GM19099 (cell line): Measurements from ENCODE around the gene TNS3.

Experiments
- POLR2A ChIP-seq: IDR thresholded peaks from 3 replicates; pipeline ENCODE4 v1.6.1; 2011; ENCODE audit warnings: low read depth; ENCODE audit not compliant: insufficient read length; ENCODE audit errors: extremely low read depth

Gene TNS3

GRCh38 chr7:47380325-47381133 lies 201.4 kb downstream of the TNS3 start:
- no peak for TF ChIP-seq POLR2A

- no peak for TF ChIP-seq POLR2A
Measured at GRCh38 chr7:47379629-47380324, 202.1 kb downstream of the TNS3 start.

- TF ChIP-seq POLR2A = no peak
Measured at GRCh38 chr7:47378728-47379395, 203.0 kb downstream of the TNS3 start.

GRCh38 chr7:47377741-47378140 lies 204.2 kb downstream of the TNS3 start:
- TF ChIP-seq POLR2A = no peak

- no peak for TF ChIP-seq POLR2A
Measured at GRCh38 chr7:47376991-47377616, 204.8 kb downstream of the TNS3 start.

- TF ChIP-seq POLR2A = no peak
Measured at GRCh38 chr7:47375121-47375938, 206.6 kb downstream of the TNS3 start.

GRCh38 chr7:47374538-47374937 lies 207.4 kb downstream of the TNS3 start:
- TF ChIP-seq POLR2A = no peak

GRCh38 chr7:47373871-47374451 lies 207.9 kb downstream of the TNS3 start:
- no peak for TF ChIP-seq POLR2A

GRCh38 chr7:47371733-47372368 lies 210.1 kb downstream of the TNS3 start:
- TF ChIP-seq POLR2A = no peak

- TF ChIP-seq POLR2A = no peak
Measured at GRCh38 chr7:47371317-47371716, 210.6 kb downstream of the TNS3 start.

GRCh38 chr7:47370461-47371042 lies 211.4 kb downstream of the TNS3 start:
- no peak for TF ChIP-seq POLR2A

- TF ChIP-seq POLR2A = no peak
Measured at GRCh38 chr7:47369736-47370135, 212.2 kb downstream of the TNS3 start.

- TF ChIP-seq POLR2A = no peak
Measured at GRCh38 chr7:47368190-47368812, 213.6 kb downstream of the TNS3 start.

- TF ChIP-seq POLR2A = no peak
Measured at GRCh38 chr7:47367369-47367768, 214.5 kb downstream of the TNS3 start.
